BJ (cell line): ENCODE data around the gene TMEM171. TPM values are rescaled to one million over a fixed set of nuclear protein-coding genes. Genes with fewer than 3 reads are reported as not detected.

ENCODE experiments used
- CTCF ChIA-PET: fragments of 350-600 bp; formaldehyde crosslinking; extraction: SDS; loops from one replicate; lab custom pipeline; 2021; ENCODE audit warnings: antibody characterized with exemption, inconsistent platforms; lab: Yijun Ruan, JAX
- POLR2A ChIA-PET: fragments of 300-600 bp; sonication (Branson Sonifier 250); formaldehyde crosslinking; extraction: SDS; loops from one replicate; lab custom pipeline; 2021; ENCODE audit warnings: antibody characterized with exemption; lab: Charles Lee
- DNase-seq: peaks from one replicate; pipeline ENCODE4 v3.0.0-alpha.2; 2011; ENCODE audit warnings: low read depth
- H3K27me3 ChIP-seq: 2 replicates; pipeline ENCODE4 v1.6.0; 2011; ENCODE audit warnings: low read length; ENCODE audit not compliant: control insufficient read depth, insufficient read depth
- H3K36me3 ChIP-seq: 2 replicates; pipeline ENCODE4 v1.5.1; 2011; ENCODE audit warnings: low read length; ENCODE audit not compliant: control insufficient read depth, insufficient read depth
- H3K4me3 ChIP-seq: 2 replicates; pipeline ENCODE4 v1.5.1; 2011; ENCODE audit warnings: low read depth, mild to moderate bottlenecking, control low read depth, low read length
- polyA plus RNA-seq: library from polyadenylated mRNA; depleted of rRNA; stranded (reverse); fragments of >200 nt; gene quantifications from 2 replicates; pipeline ENCODE4 v1.2.3, GENCODE V29; 2011
- TF ChIP-seq, protein P1 (sequence below): IDR thresholded peaks from 2 replicates; pipeline ENCODE4 v1.5.1; 2011; ENCODE audit warnings: low read depth, mild to moderate bottlenecking, control low read depth, inconsistent platforms, low read length, moderate library complexity; ENCODE audit not compliant: insufficient read depth

TMEM171 gene
- polyA plus RNA-seq, 1 experiment = 5.3 TPM

DNA sequence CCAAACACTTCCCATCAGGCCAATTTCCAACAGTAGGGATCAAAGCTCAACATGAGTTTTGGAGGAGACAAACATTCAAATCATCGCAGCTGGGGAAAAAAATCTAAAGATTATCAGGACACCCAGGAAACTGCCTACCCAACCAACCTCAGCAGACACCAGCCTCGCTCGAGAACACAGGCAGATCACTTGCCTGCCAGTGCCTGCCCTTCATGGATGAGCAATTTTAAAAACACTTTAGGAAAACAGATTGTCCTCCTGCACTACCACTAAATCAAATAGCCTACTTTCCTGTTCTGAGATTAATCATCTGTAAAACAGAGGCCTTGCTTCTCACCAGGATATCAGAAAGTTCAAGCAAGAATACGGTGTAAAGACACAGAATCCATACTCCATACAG lies 37.9 kb downstream of the TMEM171 start:
- peaks cover 2% of the 10 kb centered on the region; the same call in 1 of the 2 replicates for H3K27me3 ChIP-seq
- ChIA-PET POLR2A (no interaction called here), CTCF (interaction anchor here (1.0 to 2.0 kb wide), 3 partner anchors 11 to 60 kb away, joined by 3 to 11 read pairs (median 4); no protein-coding TSS in a partner anchor)
- H3K4me3 ChIP-seq = no peak overlapping the region
- no peak for DNase-seq
- H3K36me3 ChIP-seq = no peaks in the 10 kb centered on the region
- TF ChIP-seq, protein P1, sequence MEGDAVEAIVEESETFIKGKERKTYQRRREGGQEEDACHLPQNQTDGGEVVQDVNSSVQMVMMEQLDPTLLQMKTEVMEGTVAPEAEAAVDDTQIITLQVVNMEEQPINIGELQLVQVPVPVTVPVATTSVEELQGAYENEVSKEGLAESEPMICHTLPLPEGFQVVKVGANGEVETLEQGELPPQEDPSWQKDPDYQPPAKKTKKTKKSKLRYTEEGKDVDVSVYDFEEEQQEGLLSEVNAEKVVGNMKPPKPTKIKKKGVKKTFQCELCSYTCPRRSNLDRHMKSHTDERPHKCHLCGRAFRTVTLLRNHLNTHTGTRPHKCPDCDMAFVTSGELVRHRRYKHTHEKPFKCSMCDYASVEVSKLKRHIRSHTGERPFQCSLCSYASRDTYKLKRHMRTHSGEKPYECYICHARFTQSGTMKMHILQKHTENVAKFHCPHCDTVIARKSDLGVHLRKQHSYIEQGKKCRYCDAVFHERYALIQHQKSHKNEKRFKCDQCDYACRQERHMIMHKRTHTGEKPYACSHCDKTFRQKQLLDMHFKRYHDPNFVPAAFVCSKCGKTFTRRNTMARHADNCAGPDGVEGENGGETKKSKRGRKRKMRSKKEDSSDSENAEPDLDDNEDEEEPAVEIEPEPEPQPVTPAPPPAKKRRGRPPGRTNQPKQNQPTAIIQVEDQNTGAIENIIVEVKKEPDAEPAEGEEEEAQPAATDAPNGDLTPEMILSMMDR = no peak

DNA sequence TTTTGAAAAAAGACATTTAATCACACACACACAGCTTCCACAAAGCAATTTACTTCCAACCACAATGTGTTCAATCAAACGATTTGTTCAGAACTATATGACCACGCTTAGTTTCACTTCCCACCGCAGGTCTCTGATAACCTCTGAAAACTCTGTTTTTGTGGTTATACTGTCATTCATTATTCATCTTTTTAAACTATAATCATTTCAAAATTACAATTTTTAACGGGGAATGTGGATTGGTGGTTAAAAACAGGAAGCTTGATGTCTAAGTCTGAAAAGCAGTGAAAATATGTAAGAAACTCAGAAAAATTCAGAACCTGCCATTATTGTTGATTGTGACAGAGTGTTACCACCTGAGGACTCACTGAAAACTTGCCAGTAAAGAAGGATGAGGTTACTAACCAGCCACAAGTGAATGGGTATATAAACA lies 39.9 kb downstream of the TMEM171 start:
- Histone ChIP-seq H3K4me3 (no peak overlapping the region), H3K27me3 (peaks cover 2% of the 10 kb centered on the region; the same call in 1 of the 2 replicates), H3K36me3 (no peaks in the 10 kb centered on the region)
- POLR2A ChIA-PET = interaction anchor here (0.6 kb wide), 1 partner anchor 299 kb away, joined by 16 read pairs; no protein-coding TSS in a partner anchor
- no peak for DNase-seq
- CTCF ChIA-PET = interaction anchor here (1.4 kb wide), 1 partner anchor 10 kb away, joined by 3 read pairs; no protein-coding TSS in a partner anchor
- TF ChIP-seq, protein P1 = no peak

GRCh38 chr5:73170522-73170921 lies 50.1 kb downstream of the TMEM171 start:
- TF ChIP-seq, protein P1 = peak; percentile 63
- Histone ChIP-seq H3K4me3 (no peak overlapping the region), H3K27me3 (peaks cover 9% of the 10 kb centered on the region), H3K36me3 (no peaks in the 10 kb centered on the region)
- no peak for DNase-seq
- ChIA-PET POLR2A (no interaction called here), CTCF (interaction anchor here (0.6 to 3.3 kb wide), 15 partner anchors 9 to 1365 kb away, joined by 3 to 15 read pairs (median 3); partner anchors contain the start of gene TMEM171)

DNA sequence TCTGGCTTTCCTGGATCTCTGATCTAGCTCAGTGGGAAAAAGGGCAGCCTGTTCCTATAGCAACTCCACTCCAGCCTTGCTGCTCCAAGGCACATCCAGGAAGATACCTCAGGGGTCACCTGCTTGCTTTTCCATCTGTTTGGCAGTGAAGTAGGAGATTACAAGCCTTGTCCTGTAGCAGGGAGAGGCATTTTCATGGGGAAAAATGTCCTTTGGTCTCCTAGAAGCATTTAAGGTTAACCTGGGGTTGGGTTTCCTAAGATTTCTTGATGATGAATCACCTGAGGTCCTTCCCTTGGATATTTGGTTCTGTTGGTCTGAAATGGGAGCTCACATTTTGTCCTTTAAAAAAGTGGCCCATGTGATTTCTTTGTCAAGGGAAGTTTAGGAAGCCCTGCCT lies 51.1 kb downstream of the TMEM171 start:
- ChIA-PET POLR2A (no interaction called here), CTCF (interaction anchor here (0.5 to 3.3 kb wide), 13 partner anchors 8 to 1364 kb away, joined by 3 to 15 read pairs (median 4); no protein-coding TSS in a partner anchor)
- Histone ChIP-seq H3K27me3 (peaks cover 10% of the 10 kb centered on the region), H3K4me3 (no peak overlapping the region), H3K36me3 (no peaks in the 10 kb centered on the region)
- no peak for DNase-seq
- TF ChIP-seq, protein P1 = no peak

DNA sequence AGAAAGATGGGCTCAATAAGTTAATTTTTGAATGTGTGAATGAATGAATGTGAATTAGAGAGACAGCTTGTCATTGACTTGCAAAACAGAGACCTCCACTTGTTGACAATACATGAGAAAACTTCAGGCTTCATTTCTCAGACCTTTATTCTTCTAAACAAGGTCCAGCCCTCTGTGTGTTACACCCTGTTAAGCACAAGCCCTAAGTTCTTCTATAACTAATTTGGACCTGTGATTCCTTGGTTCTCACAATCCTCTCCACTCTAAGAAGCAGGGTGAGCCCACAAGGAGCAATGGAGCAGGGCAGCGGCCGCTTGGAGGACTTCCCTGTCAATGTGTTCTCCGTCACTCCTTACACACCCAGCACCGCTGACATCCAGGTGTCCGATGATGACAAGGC lies 52.6 kb downstream of the TMEM171 start, which contains the start of gene TMEM174:
Gene TMEM174, plus strand, starts transcription at position 243 of the 400 bp plus-strand sequence. Its CDS starts 51 bp downstream, at position 294.
- H3K27me3 ChIP-seq = peaks cover 12% of the 10 kb centered on the region
- H3K4me3 ChIP-seq = no peak within 1 kb of the TSS
- TF ChIP-seq, protein P1 = no peak
- ChIA-PET CTCF (interaction anchor here (1.3 to 3.3 kb wide), 5 partner anchors 9 to 217 kb away, joined by 3 to 15 read pairs (median 5); partner anchors contain the start of gene FCHO2), POLR2A (no interaction called here)
- H3K36me3 ChIP-seq = no peaks in the 10 kb centered on the region
- DNase-seq = no peak
